GM19025 (cell line): ENCODE data around the gene RNF11.
A peak's percentile ranks its signal among the peaks of the same experiment; 100 is the strongest.

ENCODE experiments used
- ATAC-seq: cut with Tn5 transposase; IDR thresholded peaks from one replicate; pipeline ENCODE4 v1.9.1; 2021; ENCODE audit warnings: mild to moderate bottlenecking, low read depth, moderate library complexity; ENCODE audit not compliant: unreplicated experiment

The RNF11 gene

GRCh38 chr1:51294566-51295184 lies 58.6 kb downstream of the RNF11 start:
- no peak for ATAC-seq

GRCh38 chr1:51295926-51296325 lies 59.9 kb downstream of the RNF11 start:
- no peak for ATAC-seq

GRCh38 chr1:51296383-51297357 lies 60.6 kb downstream of the RNF11 start:
- ATAC-seq, result peak; percentile 41

GRCh38 chr1:51297401-51298321 lies 61.6 kb downstream of the RNF11 start:
- ATAC-seq, result no peak

- no peak for ATAC-seq
Measured at GRCh38 chr1:51298322-51298705, 62.2 kb downstream of the RNF11 start.

- ATAC-seq, result no peak
Measured at GRCh38 chr1:51299185-51299885, 63.3 kb downstream of the RNF11 start.

GRCh38 chr1:51299981-51300670 lies 64.1 kb downstream of the RNF11 start:
- no peak for ATAC-seq

- ATAC-seq, result no peak
Measured at GRCh38 chr1:51301152-51301843, 65.2 kb downstream of the RNF11 start.

GRCh38 chr1:51301844-51302162 lies 65.7 kb downstream of the RNF11 start:
- no peak for ATAC-seq

- ATAC-seq, result no peak
Measured at GRCh38 chr1:51302270-51302669, 66.2 kb downstream of the RNF11 start.

GRCh38 chr1:51302746-51303145 lies 66.7 kb downstream of the RNF11 start:
- no peak for ATAC-seq

- no peak for ATAC-seq
Measured at GRCh38 chr1:51303315-51303714, 67.2 kb downstream of the RNF11 start.

- no peak for ATAC-seq
Measured at GRCh38 chr1:51303751-51304251, 67.7 kb downstream of the RNF11 start.

- ATAC-seq, result no peak
Measured at GRCh38 chr1:51304360-51304759, 68.3 kb downstream of the RNF11 start.

GRCh38 chr1:51305371-51305823 lies 69.3 kb downstream of the RNF11 start:
- no peak for ATAC-seq

GRCh38 chr1:51306950-51307349 lies 70.9 kb downstream of the RNF11 start:
- no peak for ATAC-seq

GRCh38 chr1:51308636-51309035 lies 72.6 kb downstream of the RNF11 start:
- ATAC-seq, result no peak

GRCh38 chr1:51309291-51309690 lies 73.2 kb downstream of the RNF11 start:
- no peak for ATAC-seq
